ENCODE data around the gene HSD17B8. TPM values are rescaled to one million over a fixed set of nuclear protein-coding genes. Genes with fewer than 3 reads are reported as not detected.

HSD17B8 gene
- total RNA-seq, 1 experiment from 2014 or later: 22.0 TPM

- DNase-seq (ENCODE audit: low read depth, low spot score) (no peak), ATAC-seq (no peak)
- H2AFZ ChIP-seq (ENCODE audit: low read depth, low read length, poor library complexity, severe bottlenecking): no peak overlapping the region
- no peaks in the 10 kb centered on the region for H4K20me1 ChIP-seq (ENCODE audit: insufficient read depth)
- H3K9ac ChIP-seq (ENCODE audit: low read length): no peak overlapping the region
- H3K79me2 ChIP-seq (ENCODE audit: insufficient read depth, low read length): no peaks in the 10 kb centered on the region
- no peaks in the 10 kb centered on the region for H3K4me1 ChIP-seq (ENCODE audit: control insufficient read depth in 1 of 2, insufficient read depth in 2 of 2, low read length in 2 of 2)
- no peak overlapping the region for H3K4me3 ChIP-seq (replicated peaks in 1 of 2; ENCODE audit: low read depth in 1 of 2, low read length in 2 of 2)
- intact Hi-C loops (cut with micrococcal nuclease): no loop called here
- ChIA-PET CTCF (no interaction called here), RAD21 (ENCODE audit: low non-redundant PET in 1 of 2, low total read pairs in 2 of 2, uncharacterized antibody in 2 of 2, unreplicated experiment in 2 of 2) (no interaction called here), POLR2A (no interaction called here)
- no peak overlapping the region for H3K27ac ChIP-seq (ENCODE audit: low read depth, low read length)
- no peak for TF ChIP-seq EZH2phosphoT487 (IDR thresholded peaks at IDR 0.05; ENCODE audit: borderline replicate concordance)
- no peak for TF ChIP-seq ZBTB33 (IDR thresholded peaks at IDR 0.05; ENCODE audit: extremely low read depth, insufficient replicate concordance, low read length)
- TF ChIP-seq POLR2AphosphoS5 (IDR thresholded peaks at IDR 0.05; ENCODE audit: low read depth, low read length): no peak
- no peak for TF ChIP-seq RAD21 (IDR thresholded peaks at IDR 0.05; ENCODE audit: low read depth)
- TF ChIP-seq CBX3 (IDR thresholded peaks at IDR 0.05; ENCODE audit: low read depth): no peak
- no peak for TF ChIP-seq CEBPB (IDR thresholded peaks at IDR 0.05; ENCODE audit: low read depth)
- TF ChIP-seq SP1 (IDR thresholded peaks at IDR 0.05; ENCODE audit: low read depth): no peak
- TF ChIP-seq ZNF274 (IDR thresholded peaks at IDR 0.05; ENCODE audit: low read depth, low read length): no peak
- no peak for TF ChIP-seq JUND (IDR thresholded peaks at IDR 0.05)
- no peak for TF ChIP-seq FOSL1 (IDR thresholded peaks at IDR 0.05; ENCODE audit: low read depth)
- TF ChIP-seq POLR2A (IDR thresholded peaks at IDR 0.05; ENCODE audit: borderline replicate concordance, extremely low read depth, insufficient read depth, insufficient read length): no peak
- TF ChIP-seq SRF (IDR thresholded peaks at IDR 0.05; ENCODE audit: low read depth): no peak
- TF ChIP-seq, protein P1, sequence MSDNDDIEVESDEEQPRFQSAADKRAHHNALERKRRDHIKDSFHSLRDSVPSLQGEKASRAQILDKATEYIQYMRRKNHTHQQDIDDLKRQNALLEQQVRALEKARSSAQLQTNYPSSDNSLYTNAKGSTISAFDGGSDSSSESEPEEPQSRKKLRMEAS (IDR thresholded peaks at IDR 0.05): no peak
- TF ChIP-seq ATF3 (IDR thresholded peaks at IDR 0.05): no peak
- no peaks in the 10 kb centered on the region for H3K27me3 ChIP-seq (ENCODE audit: insufficient read depth, low read length)
- H3K4me2 ChIP-seq (ENCODE audit: low read length): no peak overlapping the region
- H3K9me2 ChIP-seq (ENCODE audit: insufficient read depth): no peaks in the 10 kb centered on the region
- H3K9me3 ChIP-seq (ENCODE audit: control insufficient read depth in 1 of 2, insufficient read depth in 1 of 2, low read depth in 1 of 2, low read length in 2 of 2): no peaks in the 10 kb centered on the region
- H3K36me3 ChIP-seq (ENCODE audit: control insufficient read depth in 1 of 2, insufficient read depth in 2 of 2, low read length in 2 of 2): no peaks in the 10 kb centered on the region
- BruUV-seq (replicated peaks): no TSS peak
These were observed 34.1 kb upstream of the HSD17B8 start for GRCh38 chr6:33170176-33171015.

Data from HCT116 (cell line).